GM20431 (cell line): ENCODE measurements around the gene SMAD9.
"Not testable (repeated sequence)": the region's sequence is repeated elsewhere in the genome, so short reads cannot be mapped to it uniquely, and the experiment has no call there.

Source experiments
- in situ Hi-C: fragments of 300-500 bp; cut with MseI, MboI; formaldehyde crosslinking; loops from one replicate; pipeline ENCODE4 v1.15.0; 2020; ENCODE audit warnings: low sequenced_read_pairs; ENCODE audit not compliant: unreplicated experiment

SMAD9 gene

DNA sequence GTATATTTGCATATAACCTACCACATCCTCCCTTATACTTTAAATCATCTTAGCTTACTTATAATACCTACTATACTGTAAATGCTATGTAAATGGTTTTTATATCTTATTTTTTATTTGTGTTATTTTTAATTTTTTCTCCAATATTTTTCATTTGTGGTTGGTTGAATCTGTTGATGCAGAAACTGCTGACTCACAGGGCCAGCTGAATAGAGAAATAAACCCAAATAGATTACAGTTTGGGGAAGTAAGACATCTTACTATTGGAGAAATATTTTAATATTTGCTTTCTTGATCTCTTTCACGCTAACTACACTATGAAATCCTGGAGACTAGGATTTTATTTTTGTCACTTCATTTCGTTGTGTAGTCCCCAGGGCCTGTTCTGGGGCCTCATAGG lies 7.1 kb downstream of the SMAD9 start:
- in situ Hi-C loops: no loop called here

DNA sequence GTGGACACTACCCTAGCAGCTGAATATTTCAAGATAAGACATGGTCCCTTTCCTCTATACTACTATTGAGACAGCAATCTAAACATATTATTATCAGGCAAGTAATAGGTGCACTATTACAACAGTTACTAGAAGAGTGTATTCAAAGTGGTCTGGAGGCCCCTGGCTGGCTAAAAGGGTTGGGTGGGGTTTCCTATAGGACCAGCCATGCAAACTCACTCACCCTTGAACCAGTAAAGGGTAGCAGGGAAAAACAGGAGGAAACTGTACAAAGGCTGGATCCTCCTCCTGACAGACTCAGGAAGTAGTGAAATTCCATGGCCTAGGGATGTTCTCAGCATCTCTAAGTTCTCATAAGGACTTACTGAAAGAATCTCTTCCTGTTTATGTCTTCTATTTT lies 7.7 kb downstream of the SMAD9 start:
- in situ Hi-C loops: no loop called here

DNA sequence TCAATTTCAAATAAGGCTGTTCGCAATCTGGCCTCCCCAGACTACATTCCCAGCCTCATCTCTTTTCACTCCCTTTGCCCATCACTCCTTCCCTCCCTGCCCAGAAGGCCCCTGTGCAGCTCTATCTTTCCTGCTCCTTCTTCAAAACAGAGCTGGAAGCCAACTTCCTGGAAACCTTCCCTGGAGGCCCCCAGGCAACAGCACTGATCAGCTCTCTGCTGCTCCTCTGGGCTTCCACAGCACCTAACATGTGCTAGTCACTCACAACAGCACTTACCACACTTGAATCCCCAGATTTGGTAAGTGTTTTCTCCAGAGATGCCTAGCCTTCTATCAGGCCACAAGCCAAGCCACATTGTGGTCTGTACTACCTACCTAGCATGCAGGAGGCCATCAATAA lies 9.5 kb downstream of the SMAD9 start:
- in situ Hi-C loops: no loop called here

DNA sequence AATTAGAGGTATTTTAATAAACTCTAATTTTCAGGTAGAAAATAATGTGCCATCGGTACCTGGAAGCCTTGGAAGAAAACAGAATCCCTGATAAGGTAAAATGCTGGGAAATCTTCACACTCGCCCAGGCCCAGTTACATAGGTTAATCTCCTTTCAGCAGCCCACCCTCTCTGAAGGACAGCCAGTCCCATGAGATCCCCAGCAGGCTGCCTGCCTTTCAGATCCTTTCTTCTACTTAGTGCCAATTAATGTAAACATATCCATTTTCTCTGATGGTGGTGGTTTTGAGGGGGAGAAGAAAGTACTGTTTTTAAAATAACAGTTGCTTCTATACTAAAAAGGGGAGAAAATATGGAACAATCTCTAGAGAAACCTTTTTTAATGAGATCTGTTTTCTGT lies 12.2 kb downstream of the SMAD9 start:
- in situ Hi-C loops: no loop called here

DNA sequence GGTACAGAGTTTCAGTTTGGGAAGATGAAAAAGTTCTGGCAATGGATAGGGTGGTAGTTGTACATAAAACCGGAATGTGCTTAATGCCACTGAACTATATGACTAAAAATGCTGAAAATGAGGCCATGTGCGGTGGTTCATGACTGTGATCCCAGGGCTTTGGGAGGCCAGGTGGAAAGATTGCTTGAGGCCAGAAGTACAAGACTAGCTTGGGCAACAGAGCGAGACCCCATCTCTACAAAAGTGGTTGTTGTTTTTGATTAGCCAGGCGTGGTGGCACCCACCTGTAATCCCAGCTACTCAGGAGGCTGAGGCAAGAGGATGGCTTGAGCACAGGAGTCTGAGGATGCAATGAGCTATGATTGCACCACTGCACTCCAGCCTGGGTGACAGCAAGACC lies 12.8 kb downstream of the SMAD9 start:
- in situ Hi-C loops: no loop called here

DNA sequence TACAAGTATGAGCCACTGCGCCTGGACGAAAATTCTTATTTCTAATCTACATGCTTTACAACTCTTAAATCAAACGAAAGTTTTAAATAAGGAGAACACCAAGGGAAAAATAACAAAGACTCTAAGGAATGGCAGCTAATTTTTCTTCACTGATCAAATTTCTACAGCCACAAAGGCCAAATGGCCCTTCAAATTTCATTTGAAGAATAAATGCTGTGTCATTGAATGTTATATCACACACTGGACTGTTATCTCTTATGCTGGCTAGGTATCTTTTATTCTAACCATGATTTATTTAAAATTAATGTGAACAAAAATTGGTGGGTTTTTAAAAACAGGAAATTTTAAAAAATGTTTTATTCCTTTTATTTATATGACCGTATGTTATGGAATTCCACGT lies 14.1 kb downstream of the SMAD9 start:
- in situ Hi-C loops: no loop called here

DNA sequence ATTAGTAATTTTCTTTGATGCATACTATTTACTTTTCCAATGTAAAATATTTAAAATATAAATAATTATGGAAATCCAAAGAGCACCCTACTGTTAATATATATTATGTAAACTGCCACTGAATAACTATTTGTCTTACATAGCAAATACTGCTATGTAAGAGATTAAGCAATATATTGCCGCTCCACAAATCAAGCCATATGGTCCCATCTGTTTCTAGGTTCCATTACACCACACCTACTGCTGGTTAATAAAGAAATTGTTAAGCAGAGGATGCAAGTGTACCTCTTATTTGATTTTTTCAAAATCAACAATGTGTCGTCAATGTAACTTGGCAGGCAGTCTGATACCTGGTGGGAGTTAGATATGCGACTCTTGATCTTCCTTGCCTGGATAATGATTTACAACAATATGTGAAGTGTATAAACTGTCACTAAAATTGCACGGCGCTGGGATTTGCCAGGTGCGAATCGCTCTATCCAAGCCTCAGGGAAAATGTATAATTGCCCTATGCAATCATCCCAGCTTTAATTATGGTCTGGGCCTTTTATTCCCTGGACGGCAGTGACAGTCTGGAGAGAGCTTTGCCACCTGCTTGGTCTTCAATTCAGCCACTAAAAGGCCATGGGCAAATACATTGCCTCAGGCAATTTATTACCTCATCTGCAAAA lies 16.0 kb downstream of the SMAD9 start:
- in situ Hi-C loops: no loop called here

DNA sequence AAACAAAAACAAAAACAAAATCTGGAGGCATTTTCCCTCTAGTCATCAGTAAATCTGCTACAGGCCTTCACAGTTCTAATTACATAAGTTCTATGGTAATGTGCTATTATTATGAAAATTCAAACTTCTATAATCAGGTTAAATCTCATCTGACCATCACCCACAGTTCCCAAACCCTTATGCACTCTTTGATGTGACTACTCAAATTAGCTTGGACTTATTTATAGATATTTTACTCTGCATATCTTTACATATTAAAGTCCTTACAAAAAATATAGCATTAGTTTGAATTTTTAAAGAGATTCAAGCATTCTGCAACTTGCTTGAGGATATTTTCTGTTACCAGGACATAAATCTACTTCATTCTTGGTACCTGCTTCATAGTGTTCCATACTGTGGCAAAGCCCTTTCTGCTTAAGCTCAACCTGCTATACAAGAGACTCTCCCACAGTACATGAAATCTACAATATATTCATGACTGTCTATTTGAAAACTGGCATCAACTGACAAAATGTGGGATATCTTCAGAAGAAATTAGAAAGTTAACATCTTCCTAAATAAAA lies 22.9 kb downstream of the SMAD9 start:
- in situ Hi-C loops: no loop called here

DNA sequence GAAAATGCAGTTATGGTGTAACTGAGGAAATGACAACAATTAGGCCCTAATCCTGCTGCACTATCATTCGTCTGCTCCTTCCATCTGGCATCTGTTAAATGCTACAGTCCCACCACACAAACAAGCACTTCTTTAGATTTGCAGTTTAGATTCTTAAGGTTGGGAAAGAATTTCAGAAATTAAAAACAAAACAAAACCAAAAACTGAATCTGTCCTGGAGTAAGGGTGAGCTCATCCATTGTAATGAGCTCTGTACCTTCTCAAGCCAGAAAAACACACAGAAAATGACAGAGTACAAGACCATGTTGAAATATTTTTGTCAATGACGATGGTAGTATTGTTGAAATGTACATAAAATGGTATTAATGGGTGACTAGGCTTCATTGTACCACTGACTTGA lies 28.3 kb downstream of the SMAD9 start:
- in situ Hi-C loops: no loop called here

DNA sequence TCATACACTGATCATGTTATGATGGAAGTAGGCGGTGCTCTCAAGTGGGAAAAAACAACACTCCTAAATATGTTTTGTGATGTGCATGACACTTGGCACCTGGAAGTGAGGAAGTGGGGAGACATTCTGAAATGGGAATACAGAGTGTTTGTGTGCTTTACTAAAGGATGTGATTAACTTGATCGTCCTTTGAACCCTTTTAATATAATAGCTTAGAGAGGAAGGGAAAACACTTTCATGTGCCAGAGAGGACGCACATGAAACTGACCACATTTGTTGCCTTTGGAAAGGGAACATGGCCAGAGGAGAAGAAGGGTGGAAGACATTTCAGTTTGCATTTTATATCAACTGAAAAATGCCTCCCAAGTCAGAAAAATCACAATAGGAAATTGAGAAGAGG lies 31.4 kb downstream of the SMAD9 start:
- in situ Hi-C loops: no loop called here

DNA sequence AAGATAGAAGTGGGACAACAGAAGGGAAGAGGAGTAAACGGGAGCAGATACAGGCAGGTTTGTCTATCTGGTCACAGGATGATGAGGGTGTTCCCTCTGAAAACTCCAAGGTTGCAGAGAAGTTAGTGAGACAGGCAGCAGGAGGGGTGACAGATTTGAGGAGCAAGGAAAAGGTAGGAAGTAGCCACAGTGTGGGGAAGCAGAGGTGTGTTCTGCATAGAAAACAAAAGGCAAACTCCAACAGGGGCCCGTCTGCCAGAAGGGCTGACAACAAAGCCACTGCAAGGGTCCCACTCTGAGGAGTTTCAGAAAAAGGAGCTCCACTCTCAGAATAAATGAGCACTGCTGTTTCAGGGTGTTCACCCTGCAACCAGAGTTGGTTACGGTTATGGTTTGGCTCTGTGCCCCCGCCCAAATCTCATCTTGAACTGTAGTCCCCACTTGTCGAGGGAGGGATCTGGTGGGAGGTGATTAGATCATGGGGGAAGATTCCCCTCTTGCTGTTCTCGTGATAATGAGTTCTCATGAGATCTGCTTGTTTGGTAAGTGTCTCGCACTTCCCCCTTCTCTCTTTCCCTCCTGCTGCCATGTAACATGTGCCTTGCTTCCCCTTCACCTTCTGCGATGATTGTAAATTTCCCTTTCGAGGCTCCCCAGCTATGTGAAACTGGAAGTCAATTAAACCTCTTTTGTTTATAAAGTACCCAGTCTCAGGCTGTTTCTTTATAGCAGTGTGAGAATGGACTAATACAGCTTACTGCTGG lies 32.1 kb downstream of the SMAD9 start:
- in situ Hi-C loops: no loop called here

DNA sequence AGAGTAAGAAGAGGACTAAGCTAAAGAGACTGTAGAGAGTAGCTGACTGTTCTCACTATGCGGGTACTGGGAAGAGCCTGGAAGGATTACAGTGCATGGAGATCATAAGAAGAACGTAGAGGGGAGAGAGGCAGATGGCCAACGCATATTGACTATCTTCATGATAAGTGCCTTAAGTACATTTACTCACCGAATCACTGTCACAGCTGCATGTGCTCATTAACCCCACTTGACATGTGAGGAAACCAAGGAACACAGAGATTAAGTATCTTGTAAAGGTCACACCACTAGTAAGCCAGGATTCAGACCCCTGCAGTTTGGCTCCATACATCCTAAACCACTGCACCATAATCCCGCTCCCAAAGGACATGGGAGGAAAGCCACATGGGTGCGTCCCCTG lies 34.1 kb downstream of the SMAD9 start:
- in situ Hi-C loops: no loop called here

DNA sequence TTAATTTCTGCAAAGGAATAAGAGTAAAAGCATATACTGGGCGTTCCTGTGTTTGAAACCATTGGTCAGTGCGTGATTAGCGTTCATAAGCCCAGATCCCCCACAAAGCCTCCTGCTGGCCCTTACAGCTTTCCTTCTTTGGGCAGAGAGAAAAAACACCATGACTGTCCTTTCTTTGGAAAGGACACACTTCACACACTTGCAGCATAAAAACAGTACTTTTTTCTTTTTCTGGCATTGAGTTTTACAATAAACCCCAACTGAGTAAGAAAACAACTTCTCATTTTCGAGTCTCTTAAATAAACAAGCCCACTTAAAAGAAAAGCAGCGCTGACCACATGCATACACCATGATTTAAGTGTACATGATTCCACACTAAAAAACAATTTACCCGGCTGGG lies 35.8 kb downstream of the SMAD9 start:
- in situ Hi-C loops: no loop called here

DNA sequence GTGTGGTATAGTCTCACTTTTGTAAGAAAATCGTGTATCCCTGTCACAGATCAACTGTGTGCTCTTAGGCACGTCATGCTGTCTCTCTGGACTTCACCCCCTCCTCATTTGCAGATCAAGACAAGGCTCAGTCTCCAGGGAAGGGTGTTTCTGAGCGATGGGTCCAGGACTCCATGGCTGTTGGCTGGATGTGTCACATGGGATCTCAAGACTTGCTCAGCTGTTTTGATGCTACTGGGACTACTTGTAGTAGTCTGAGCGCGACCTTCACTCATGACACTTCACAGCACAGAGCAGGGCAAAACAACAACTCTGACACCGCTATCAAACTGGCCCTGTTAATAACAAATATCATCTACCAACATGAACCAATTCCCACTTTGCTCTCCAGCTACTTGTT lies 36.2 kb downstream of the SMAD9 start:
- in situ Hi-C loops: no loop called here

DNA sequence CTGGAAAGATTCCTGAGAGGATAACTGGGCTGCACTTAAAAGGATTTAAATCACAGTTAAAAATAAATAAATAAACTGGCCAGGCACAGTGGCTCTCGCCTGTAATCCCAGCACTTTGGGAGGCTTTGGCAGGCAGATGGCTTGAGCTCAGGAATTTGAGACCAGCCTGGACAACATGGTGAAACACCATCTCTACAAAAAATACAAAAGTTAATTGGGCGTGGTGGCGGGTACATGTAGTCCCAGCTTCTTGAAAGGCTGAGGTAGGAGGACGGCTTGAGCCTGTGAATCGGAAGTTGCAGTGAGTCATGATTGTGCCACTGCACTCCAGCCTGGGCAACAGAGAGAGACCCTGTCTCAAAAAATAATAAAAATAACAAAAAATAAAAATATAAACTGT lies 36.6 kb downstream of the SMAD9 start:
- in situ Hi-C loops: not testable (repeated sequence)

DNA sequence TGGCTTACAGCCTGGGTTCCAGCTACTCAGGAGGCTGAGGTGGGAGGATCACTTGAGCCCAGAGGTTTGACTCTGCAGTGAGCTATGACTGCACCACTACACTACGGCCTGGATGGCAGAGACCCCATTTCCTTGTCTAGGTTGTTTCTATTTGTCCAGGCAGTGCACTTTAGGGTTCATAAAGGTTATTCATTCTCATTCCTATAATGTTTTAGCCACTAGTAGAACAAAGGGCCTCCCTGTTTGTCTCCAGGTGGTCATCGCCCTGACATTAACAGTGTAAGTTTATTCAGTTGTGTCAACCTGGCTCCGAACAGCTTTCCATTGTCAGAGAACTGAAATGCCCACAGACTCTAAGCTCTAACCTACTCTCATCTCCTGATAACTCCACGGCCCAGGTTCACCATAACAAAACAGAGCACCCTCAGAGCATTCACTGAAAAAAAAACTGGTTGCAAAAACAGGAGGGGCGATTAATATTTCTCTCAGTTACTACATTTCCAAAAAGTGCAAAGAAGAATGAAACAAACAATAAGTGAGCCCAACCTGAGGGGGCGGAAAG lies 37.1 kb downstream of the SMAD9 start:
- in situ Hi-C loops: no loop called here

DNA sequence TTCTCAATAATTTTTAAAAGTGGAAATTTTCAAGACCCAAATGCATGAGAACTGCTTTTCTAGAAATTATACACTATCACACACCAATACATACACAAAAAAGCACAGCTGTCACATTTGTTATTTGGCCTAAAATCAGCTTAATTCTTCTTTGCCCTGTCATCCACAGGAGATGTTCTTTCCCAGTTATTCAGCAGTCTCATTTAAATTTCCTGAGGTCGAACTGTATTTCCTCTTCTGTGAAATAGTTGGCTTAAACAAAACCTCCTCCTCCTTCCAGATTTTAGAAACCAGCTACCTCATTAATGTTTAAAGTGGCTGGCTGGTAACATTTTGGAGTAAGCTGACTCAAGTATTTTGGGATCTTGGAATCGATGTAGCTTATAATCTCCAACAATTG lies 39.1 kb downstream of the SMAD9 start:
- in situ Hi-C loops: no loop called here

DNA sequence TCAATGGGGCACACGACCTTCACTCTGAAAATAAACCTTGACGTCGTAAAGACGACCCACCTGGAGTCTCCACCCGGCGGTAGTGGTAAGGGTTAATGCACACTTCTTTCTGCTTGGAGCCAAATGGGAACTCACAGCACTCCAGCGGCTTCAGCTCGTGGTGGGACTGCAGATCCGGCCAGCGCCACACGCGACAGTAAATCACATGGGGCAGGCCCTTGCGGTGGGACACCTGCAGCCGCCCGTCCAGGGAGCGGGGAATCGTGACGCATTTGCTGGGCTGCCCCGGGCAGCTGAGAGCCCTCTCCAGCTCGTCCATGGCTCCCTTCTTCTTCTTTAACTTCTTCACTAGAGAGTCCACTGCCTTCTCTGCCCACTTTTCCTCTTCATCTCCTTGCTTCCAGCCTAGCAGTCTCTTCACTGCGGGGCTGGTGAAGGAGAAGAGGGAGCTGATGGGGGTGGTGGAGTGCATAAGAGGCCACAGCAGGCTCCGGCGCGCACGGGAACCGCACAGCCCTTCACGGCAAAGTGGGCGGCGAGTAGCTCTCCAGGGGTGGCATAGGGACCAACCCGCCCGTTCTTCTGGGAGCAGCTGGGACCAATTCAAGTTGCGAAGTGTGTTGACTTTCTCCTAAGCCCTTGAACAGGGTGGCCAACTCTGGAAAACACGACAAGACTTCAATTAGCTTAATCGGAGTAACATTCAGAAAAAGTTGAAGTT lies 40.7 kb downstream of the SMAD9 start:
- in situ Hi-C loops: no loop called here

DNA sequence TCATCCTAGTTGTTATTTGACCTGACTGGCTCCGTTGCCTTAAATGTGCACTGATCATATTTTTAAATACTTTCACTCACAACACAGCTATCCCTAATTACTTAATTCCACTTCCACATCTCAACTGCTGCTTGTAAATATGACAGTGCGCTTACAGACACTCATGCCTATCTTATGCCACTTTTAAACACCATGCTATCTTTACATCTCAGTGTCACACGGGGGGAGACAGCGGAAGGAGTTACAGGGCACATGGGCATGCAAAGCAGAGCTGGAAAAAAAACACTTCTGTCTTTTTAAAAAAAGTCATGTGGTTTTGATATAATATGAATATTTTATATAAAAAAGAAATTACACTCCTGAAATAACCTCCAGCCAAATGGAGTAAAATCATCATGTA lies 44.1 kb downstream of the SMAD9 start:
- in situ Hi-C loops: no loop called here

DNA sequence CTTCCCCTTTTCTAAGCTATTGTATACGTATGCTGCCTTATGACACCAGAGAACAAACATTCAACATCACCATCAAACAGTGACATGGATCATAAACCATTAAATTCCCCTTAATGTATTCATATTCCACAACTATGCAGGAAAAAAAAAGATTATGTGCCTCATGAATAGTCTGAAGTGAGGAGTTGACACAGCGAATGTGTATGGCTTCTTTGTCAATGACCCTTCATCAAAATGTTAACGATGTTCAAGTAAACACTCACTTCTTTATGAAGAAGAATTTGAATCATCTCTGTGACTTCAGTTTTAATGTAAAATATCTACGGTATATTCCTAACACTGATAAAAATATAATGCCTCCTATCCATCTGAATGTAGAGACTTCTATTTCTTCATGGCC lies 44.6 kb downstream of the SMAD9 start:
- in situ Hi-C loops: no loop called here

DNA sequence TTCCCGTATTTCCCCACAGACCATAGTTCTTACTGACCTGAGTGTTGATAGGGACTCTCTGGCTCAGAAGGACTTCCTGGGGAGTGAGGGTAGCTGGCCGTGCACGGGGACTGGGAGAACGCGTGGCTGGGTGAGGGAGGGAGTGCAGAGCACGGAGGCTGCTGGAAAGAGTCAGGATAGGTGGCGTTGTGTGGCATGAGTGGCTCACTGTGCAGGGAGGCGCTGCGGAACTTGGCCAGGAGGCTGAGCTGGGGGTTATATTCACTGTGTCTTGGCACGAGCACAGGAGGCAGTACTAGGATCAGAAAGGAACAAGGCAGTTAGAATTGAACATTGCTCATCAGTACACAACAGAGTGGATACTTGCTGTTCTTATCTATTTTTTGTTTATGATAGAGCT lies 47.4 kb downstream of the SMAD9 start:
- in situ Hi-C loops: no loop called here
